ENCODE measurements around the gene CTAGE9.
"Not testable (repeated sequence)": the region's sequence is repeated elsewhere in the genome, so short reads cannot be mapped to it uniquely, and the experiment has no call there.

The CTAGE9 gene

DNA sequence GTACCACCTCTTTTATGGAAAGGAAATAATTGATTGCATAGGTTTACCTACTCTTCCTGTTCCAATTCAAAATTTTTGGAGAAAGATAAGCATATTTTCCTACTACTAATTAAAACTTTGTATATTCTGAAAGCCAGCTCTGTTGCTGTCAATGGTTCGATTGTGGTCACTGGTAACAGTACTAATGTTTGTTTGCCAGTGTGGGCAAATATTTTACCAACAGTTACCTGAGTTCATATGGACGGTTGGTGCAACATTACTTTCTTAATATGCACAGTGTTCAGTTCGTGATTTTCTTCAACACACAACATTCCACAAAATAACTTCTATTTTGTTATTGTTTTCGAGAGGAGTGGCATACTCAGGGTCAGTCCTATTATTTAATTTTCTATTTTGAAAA lies 17.1 kb upstream of the CTAGE9 start:
- no peak for DNase-seq

- DNase-seq, result no peak
Measured at GRCh38 chr6:131727467-131727866, 16.6 kb upstream of the CTAGE9 start.

DNA sequence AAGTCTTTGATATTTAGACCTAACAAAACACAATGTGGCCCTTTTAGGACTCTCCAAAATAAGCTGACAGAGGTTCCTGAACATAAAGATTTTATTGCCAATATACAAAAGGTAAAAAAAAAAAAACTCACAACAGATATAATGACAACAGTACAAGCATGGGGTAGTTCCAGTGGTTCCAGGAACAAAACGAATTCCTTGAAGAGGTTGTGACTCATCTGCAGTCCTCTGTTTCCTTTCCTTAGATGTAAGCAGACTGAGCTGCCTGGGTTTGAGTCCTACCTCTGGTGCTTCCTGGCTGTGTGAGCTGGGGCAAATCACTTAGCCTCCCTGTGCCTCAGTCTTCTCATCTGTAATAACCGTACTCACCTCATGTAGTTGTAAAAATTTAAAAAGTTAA lies 13.3 kb upstream of the CTAGE9 start:
- DNase-seq, result no peak

DNA sequence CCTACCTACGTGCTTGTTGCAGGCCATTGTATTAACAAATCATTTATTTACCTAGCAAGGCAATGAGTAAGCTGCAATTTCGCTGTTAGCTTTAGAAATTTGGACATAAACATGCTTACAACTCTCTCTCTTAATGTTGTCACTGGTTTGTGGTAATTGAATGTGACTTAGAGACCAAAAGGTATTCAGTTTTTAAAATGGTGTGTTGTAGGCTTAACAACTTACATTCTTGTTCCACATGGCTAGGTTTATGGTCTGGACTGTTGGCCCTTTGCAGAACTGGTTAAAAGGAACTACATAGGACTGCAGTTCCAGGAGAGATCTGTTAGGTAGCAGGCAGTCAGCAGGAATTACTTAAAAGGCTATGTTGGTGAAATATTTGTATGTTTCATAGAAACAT lies 10.3 kb upstream of the CTAGE9 start:
- DNase-seq, result no peak

GRCh38 chr6:131717836-131718542 lies 7.2 kb upstream of the CTAGE9 start:
- no peak for DNase-seq

DNA sequence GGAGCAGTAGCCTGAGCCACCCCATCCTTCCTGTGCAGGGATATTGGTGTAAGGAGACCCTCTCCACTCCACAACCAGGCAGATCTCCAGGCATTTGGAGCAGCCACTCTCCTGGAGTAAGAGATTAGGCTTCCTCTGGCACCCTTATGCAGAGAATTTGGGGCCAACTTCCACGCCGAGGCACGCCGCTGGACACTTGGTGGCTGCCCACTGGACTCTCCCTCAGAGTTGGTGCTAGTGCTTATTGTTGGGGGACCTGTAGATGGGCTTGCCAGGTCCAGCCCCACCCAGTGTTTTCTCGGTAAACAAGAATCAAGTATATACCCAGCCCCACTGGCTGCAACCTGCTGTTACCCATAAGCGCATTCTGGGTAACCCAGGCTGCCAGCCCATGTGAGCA lies 4.8 kb upstream of the CTAGE9 start:
- DNase-seq, result not testable (repeated sequence)

GRCh38 chr6:131703905-131704304 lies 6.9 kb downstream of the CTAGE9 start:
- not testable (repeated sequence) for DNase-seq

- DNase-seq, result not testable (repeated sequence)
Measured at GRCh38 chr6:131700851-131701250, 10.0 kb downstream of the CTAGE9 start.

DNA sequence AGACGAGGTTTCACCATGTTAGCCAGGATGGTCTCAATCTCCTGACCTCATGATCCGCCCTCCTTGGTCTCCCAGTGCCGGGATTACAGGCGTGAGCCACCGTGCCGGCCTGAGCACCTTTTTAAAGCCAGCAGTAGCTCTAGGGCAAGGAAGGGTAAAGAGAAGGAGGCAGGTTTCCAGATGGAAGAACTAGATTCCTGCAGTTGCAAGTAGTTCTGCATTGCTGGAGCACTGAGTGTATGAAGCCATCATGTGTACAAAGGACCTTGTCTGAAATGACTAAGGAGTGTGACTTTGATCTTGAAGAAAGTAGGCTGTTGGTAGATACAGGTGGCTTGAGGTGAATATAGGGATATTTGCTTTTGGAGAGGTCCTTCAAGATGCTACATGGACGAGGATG lies 13.9 kb downstream of the CTAGE9 start:
- no peak for DNase-seq

GRCh38 chr6:131694832-131695426 lies 15.9 kb downstream of the CTAGE9 start:
- DNase-seq, result peak; percentile 55

DNA sequence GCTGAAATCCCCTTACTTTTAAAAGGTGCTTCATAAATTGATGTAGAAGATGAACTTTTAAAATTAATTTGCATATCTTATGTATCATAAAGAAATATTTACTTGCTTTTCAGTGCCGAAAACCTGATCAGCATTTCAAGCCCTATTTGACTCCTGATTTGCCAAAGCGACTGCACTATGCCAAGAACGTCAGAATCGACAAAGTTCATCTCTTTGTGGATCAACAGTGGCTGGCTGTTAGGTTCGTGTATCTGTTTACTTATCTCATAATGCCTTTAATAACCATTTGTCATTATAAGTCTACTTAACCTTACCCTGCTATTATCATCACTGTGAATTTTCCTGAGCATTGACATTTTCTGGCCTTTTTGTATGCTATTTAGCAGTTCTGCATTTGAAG lies 17.4 kb downstream of the CTAGE9 start:
- no peak for DNase-seq

GRCh38 chr6:131692589-131692988 lies 18.2 kb downstream of the CTAGE9 start:
- DNase-seq, result no peak

DNA sequence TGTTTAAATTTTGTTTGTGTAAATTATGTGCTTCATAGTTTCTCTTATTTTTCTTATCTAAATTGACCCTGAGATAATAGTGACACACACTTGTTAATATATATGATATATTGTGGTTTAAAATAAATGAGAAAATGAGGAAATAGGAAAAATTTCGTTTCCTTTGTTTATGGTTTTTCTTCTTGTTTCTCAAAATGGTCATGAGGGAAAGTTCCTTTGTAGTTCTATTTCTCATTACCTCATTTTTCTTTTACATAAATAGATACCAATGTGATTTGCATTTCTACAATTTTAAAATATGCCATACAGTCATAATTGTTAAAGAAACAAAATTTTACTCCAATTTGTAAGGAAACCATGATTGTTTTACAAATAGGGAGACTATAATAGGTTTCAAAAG lies 18.8 kb downstream of the CTAGE9 start:
- no peak for DNase-seq

- no peak for DNase-seq
Measured at GRCh38 chr6:131688286-131688685, 22.5 kb downstream of the CTAGE9 start.

GRCh38 chr6:131687022-131687421 lies 23.8 kb downstream of the CTAGE9 start:
- no peak for DNase-seq

DNA sequence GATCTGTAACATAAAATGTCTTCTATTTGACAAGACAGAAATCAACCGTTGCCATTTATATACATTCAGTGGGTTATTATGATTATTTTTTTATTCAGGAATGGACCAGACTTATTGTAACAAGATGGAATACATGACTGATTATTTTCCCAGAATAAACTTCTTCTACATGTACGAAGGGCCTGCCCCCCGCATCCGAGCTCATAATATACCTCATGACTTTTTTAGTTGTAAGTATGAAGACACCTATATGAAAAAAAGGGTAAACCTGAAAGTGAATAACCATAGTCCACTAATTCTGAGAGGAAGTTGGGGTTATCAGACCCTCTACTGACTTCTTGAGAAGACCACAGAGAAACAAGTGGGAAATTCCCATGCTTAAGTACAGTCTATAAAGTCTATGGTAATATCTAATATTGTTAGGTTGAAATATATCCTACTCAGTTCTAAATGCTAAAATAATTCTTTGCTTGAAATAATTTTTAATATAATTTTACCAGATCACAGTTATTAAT lies 25.5 kb downstream of the CTAGE9 start:
- no peak for DNase-seq

- no peak for DNase-seq
Measured at GRCh38 chr6:131683479-131683878, 27.3 kb downstream of the CTAGE9 start.

GRCh38 chr6:131682442-131682841 lies 28.4 kb downstream of the CTAGE9 start:
- no peak for DNase-seq

- DNase-seq, result no peak
Measured at GRCh38 chr6:131681585-131681984, 29.2 kb downstream of the CTAGE9 start.

DNA sequence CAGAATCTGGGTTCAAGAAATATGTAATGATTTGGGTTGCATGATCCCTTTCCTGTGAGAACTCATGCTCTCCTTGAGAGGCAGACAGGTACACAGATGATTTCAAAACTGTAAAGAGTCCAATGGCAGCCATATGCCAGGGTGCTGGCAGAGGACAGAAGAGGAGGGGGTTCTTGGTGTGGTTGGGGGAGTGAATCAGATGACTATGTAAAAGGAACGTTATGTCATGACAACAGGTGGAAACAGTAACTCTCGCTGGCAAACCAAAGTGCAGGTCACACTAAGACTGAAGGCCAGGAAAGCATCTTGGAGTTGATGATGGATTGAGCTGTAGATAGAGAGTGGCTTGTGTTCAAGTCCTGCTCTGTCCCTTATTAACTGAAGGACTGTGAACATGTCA lies 29.9 kb downstream of the CTAGE9 start:
- no peak for DNase-seq

- no peak for DNase-seq
Measured at GRCh38 chr6:131678442-131678841, 32.4 kb downstream of the CTAGE9 start.

DNA sequence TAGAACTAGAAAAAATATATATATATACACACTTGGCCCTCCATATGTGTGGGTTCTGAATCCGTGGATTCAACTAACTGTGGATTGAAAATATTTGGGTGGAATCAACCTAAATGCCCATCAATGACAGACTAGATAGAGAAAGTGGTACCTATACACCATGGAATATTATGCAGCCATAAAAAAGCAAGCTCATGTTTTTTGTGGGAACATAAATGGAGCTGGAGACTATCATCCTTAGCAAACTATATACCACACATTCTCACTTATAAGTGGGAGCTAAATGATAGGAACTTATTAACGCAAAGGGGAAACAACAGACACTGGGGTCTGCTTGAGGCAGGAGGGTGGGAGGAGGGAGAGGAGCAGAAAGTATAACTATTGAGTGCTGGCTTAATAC lies 37.6 kb downstream of the CTAGE9 start:
- DNase-seq, result no peak

DNA sequence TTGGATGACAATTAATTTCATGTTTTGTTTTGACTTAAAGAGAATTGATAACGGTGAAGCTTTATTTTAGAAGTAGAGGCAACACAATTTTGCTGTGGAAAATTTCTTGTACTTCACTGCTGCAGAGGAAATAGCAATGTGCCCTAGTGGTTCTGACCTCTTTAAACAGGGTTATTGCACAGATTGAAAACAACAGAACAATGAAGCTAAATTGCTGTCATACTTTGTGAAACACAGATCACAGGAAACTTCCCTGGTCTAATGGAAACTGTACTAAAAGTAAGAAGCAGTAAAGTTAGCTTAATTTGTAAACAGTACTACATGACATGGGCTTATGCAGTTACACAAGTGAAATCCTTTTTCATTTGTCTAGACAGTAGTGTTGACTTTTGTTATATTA lies 40.9 kb downstream of the CTAGE9 start:
- DNase-seq, result no peak

- no peak for DNase-seq
Measured at GRCh38 chr6:131663578-131664165, 47.1 kb downstream of the CTAGE9 start.
